Thoracic aorta (tissue), 2 donors: ENCODE measurements around the gene KLRD1. TPM values are rescaled to one million over a fixed set of nuclear protein-coding genes. Genes with fewer than 3 reads are reported as not detected.
"Not testable (repeated sequence)": the region's sequence is repeated elsewhere in the genome, so short reads cannot be mapped to it uniquely, and the experiment has no call there.

Experiments
- ATAC-seq: fragments of 150-250 bp; one replicate; pipeline ENCODE4 v1.8.0; 2017; ENCODE audit warnings: low read depth; ENCODE audit not compliant: insufficient number of reproducible peaks, low FRiP score
- DNase-seq: peaks from one replicate; pipeline ENCODE4 v3.0.0-alpha.2; 2020; ENCODE audit warnings: low spot score
- H3K27ac ChIP-seq, 2 donors: fragments of 200-600 bp; sonication (generic); 1 replicate in 1 of 2; 2 replicates in 1 of 2; pipeline ENCODE4 v1.5.1; 2016; ENCODE audit warnings: mild to moderate bottlenecking in 2 of 2, moderate library complexity in 2 of 2
- H3K27me3 ChIP-seq: fragments of 200-600 bp; sonication (generic); replicated peaks from 2 replicates; pipeline ENCODE4 v1.6.0; 2016; ENCODE audit warnings: mild to moderate bottlenecking; ENCODE audit not compliant: insufficient read depth
- H3K36me3 ChIP-seq: fragments of 200-600 bp; sonication (generic); one replicate; pipeline ENCODE4 v1.5.1; 2016
- H3K4me1 ChIP-seq, 2 donors: fragments of 200-600 bp; sonication (generic); 1 replicate in 1 of 2; 2 replicates in 1 of 2; pipeline versions ENCODE4 v1.5.1 to v1.6.0; 2016; ENCODE audit warnings: low read depth in 2 of 2, mild to moderate bottlenecking in 1 of 2; ENCODE audit not compliant: control insufficient read depth in 1 of 2
- H3K4me3 ChIP-seq: fragments of 200-600 bp; sonication (generic); 2 replicates; pipeline ENCODE4 v1.5.1; 2016; ENCODE audit warnings: mild to moderate bottlenecking
- H3K9me3 ChIP-seq: fragments of 200-600 bp; sonication (generic); 2 replicates; pipeline ENCODE4 v1.5.1; 2016
- CTCF ChIP-seq: fragments of 200-600 bp; sonication (generic); IDR thresholded peaks from one replicate; pipeline ENCODE4 v1.5.1; 2019; ENCODE audit warnings: antibody characterized with exemption
- total RNA-seq, 2 donors: library from RNA; depleted of rRNA; stranded (reverse); fragments of >200 nt; gene quantifications; one replicate each; pipeline versions ENCODE4 v1.1.0 to v1.2.3, GENCODE V29; 2016

Gene KLRD1
- total RNA-seq, 2 donors from 2014 or later = 1.9 to 13.0 TPM

- peak; percentile 49 for TF ChIP-seq CTCF
- Histone ChIP-seq H3K9me3 (no peaks in the 10 kb centered on the region), H3K27me3 (no peaks in the 10 kb centered on the region), H3K27ac (no peak overlapping the region), H3K4me1 (no peaks in the 10 kb centered on the region), H3K4me3 (no peak overlapping the region), H3K36me3 (no peaks in the 10 kb centered on the region)
- DNase-seq (no peak), ATAC-seq (no peak)
Observed at GRCh38 chr12:10331642-10332239, 24.1 kb downstream of the KLRD1 start.

- ATAC-seq, H3K27me3 ChIP-seq, DNase-seq, H3K27ac ChIP-seq, H3K9me3 ChIP-seq, H3K4me3 ChIP-seq, H3K36me3 ChIP-seq, H3K4me1 ChIP-seq: not testable (repeated sequence)
Observed at GRCh38 chr12:10336196-10336595, 28.5 kb downstream of the KLRD1 start.

- H3K36me3 ChIP-seq, H3K9me3 ChIP-seq, H3K4me1 ChIP-seq, H3K27me3 ChIP-seq, ATAC-seq, H3K27ac ChIP-seq, DNase-seq, H3K4me3 ChIP-seq: not testable (repeated sequence)
Observed at GRCh38 chr12:10338470-10338869, 30.8 kb downstream of the KLRD1 start.

- H3K4me1 ChIP-seq = no peaks in the 10 kb centered on the region
- H3K27ac ChIP-seq = no peak overlapping the region
- no peak overlapping the region for H3K4me3 ChIP-seq
- no peaks in the 10 kb centered on the region for H3K27me3 ChIP-seq
- no peaks in the 10 kb centered on the region for H3K36me3 ChIP-seq
- no peak for ATAC-seq
- TF ChIP-seq CTCF = no peak
- DNase-seq = no peak
- H3K9me3 ChIP-seq = no peaks in the 10 kb centered on the region
Observed at GRCh38 chr12:10339053-10339840, 31.6 kb downstream of the KLRD1 start.

- not testable (repeated sequence) for DNase-seq, ATAC-seq, H3K4me1 ChIP-seq, H3K27ac ChIP-seq, H3K9me3 ChIP-seq, H3K36me3 ChIP-seq, H3K27me3 ChIP-seq, H3K4me3 ChIP-seq
Observed at GRCh38 chr12:10340946-10341345, 33.3 kb downstream of the KLRD1 start.

GRCh38 chr12:10341892-10342509, 34.3 kb downstream of the KLRD1 start:
- H3K27ac ChIP-seq = no peak overlapping the region
- H3K4me3 ChIP-seq = no peak overlapping the region
- DNase-seq = no peak
- no peaks in the 10 kb centered on the region for H3K9me3 ChIP-seq
- H3K27me3 ChIP-seq = no peaks in the 10 kb centered on the region
- no peak for TF ChIP-seq CTCF
- H3K4me1 ChIP-seq = no peaks in the 10 kb centered on the region
- ATAC-seq = no peak
- no peaks in the 10 kb centered on the region for H3K36me3 ChIP-seq

GRCh38 chr12:10351457-10351856, 43.8 kb downstream of the KLRD1 start:
- not testable (repeated sequence) for H3K4me3 ChIP-seq, H3K27me3 ChIP-seq, ATAC-seq, H3K9me3 ChIP-seq, H3K27ac ChIP-seq, DNase-seq, H3K4me1 ChIP-seq, H3K36me3 ChIP-seq
